GM19240 (cell line): Measurements from ENCODE around the gene CSNK1G3.
"Not testable (repeated sequence)": the region's sequence is repeated elsewhere in the genome, so short reads cannot be mapped to it uniquely, and the experiment has no call there.

Experiments
- DNase-seq: peaks from one replicate; pipeline ENCODE4 v3.0.0; 2011; ENCODE audit warnings: low spot score; ENCODE audit not compliant: insufficient read length

The CSNK1G3 gene

DNA sequence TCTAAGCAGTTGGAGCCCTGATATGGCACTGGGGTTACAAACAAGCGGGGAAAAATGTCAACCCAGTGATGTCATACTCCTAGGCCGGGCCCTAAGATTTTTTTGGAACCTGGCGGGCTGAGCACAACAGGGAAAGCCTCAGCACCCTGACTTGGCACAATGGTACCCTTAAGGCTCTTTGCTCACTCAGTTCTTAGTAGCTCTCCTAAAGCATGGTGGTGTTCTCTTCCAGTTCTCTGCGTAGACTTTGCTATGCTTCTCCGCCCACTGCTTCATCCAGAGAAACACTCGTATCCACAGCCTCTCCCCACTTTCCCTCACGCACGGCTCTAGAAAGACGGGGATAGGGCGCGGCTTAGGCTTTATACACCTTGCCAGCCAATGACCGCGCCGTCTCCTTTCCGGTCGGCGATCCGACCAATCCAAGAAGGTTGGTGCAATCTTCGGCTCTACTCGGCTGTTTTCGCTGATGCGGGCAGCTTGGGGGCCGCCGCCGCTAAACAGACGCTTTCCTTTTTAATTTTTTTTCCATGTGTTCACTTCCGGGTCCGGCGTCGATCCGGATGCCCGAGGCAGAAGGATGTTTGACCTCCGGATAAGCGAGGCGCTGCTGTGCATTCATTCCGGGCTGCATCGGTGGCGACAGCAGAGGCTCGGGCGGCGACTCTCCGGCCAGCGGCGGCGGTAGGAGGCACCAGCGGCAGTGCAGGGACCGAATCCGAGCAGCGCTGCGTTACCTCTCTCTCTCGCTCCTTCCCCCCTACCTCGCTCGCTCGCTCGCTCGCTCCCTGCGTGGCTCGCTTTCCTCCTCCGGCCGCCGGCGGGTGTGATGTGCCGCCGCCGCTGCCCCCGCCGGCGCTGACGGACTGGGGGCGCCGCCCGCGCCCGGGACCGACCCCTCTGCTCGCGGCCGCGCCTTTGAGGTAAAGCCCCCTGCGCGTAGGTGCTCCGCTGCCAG lies at the start of gene CSNK1G3:
Gene CSNK1G3 (plus strand): TSS at position 530 of the 958 bp plus-strand sequence. CDS start 33,487 bp downstream, outside the sequence.
- peak; percentile 85 for DNase-seq

DNA sequence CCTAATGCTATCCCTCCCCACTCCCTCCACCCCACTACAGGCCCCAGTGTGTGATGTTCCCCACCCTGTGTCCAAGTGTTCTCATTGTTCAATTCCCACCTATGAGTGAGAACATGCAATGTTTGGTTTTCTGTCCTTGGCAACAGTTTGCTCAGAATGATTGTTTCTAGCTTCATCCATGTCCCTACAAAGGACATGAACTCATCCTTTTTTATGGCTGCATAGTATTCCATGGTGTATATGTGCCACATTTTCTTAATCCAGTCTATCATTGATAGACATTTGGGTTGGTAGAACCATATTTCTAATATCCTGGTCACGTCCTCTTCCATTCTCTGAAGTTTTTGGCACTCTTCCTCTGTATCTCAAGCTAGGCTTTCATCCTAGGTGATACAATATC lies 45.1 kb upstream of the CSNK1G3 start:
- not testable (repeated sequence) for DNase-seq

DNA sequence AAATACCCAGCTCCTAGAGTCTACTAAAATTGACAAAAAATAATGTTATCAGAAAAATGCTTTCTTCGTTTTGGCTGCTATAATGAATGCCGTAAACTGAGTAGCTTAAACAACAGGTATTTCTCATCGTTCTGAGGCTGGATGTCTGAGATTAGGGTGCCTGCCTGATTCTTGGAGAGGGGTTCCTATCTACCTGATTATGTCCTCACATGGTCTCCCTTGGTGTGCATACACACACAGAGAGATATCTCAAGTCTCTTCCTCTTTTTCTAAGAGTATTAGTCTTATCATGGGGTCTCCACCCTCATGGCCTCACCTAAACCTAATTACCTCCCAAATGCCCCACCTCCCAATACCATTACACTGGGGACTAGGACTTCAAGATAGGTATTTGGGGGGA lies 40.6 kb upstream of the CSNK1G3 start:
- DNase-seq = no peak

DNA sequence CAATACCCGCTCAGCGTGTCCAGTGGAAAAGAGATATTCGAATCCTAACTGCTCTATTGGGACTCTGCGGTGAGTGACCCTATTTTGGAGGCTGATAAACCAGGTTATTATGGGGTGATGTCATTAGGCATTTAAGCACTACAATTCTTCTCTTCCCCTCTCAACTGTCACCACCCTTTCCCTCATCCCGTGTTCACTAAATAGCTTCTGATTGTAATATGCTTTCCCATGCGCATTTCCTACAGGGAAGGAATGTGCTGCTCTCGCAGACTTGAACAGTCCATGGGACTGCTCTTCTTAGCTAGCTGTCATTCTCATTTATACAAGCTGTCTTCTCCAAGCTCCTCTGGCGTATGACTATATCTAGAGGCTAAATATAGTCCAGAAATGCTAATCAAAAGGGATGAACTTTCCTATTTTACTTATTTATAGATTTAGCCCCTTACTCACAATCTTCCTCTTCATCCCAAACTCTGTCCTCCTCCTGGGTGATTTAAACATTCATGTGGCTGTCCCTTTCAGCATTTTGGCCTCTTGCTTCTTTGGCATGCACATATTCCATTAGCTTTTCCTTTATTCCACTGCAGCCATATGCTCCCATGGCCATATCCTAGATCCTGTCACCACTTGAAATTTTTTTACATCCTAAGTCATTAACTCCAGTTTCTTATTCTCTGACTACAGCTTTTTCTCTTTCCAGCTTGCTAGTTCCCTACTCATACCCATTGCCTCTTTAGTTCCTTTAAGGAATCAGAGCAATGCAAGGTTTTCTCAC lies 39.6 kb upstream of the CSNK1G3 start:
- no peak for DNase-seq

DNA sequence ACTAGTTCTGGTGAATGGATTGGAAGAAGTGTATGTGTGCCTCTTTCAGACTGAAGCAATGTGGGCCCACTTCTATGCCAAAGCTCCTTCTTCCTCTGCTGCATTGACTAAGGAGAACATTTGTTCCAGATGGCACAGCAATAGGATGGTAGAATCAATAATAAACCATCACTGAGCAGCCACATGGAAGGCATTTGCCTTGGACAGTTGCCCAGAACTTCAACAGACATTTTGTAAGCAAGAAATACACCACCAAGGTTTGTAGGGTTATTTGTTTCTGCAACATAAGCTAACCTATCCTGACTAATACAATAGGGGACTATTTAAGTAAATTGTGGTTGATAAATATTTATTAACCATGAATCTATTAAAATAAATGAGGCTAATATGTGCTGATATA lies 37.7 kb upstream of the CSNK1G3 start:
- no peak for DNase-seq

DNA sequence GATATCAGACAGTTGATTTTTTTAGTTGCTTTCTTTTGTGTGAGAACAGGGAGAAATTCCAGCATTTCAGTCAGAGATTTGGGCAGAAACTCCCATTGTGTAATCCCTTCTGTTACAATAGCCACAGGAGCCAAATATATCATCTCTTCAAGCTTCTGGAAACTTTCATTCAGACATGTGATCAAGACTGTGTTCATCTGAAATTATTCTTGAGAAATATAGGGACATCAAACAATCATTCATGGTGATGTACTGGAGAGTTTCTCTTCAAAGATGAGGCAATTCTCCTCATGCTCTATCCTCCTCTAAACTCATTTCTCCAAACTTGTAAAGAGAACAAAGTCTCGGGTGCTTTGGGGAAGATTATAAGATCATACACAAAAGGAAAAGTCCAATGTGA lies 35.2 kb upstream of the CSNK1G3 start:
- DNase-seq = no peak

DNA sequence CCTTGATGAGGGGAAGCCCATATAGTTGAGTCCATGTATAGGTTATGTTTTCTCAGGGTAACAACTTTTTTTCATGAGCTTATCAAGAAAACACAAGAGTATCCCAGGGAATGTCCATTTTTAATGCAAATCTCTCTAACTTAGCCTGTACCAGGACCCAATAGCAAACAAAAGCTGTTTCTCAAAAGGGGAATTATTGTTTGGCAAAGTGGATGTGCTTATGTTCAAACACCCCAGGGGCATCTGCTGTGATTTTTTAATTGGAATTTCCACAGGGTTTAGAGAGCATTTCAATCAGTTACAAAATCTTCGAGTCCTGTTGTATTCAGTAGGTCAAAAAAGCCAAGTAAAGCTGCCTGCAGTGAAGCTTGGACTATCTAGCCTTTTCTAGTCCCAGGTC lies 33.4 kb upstream of the CSNK1G3 start:
- DNase-seq = no peak

DNA sequence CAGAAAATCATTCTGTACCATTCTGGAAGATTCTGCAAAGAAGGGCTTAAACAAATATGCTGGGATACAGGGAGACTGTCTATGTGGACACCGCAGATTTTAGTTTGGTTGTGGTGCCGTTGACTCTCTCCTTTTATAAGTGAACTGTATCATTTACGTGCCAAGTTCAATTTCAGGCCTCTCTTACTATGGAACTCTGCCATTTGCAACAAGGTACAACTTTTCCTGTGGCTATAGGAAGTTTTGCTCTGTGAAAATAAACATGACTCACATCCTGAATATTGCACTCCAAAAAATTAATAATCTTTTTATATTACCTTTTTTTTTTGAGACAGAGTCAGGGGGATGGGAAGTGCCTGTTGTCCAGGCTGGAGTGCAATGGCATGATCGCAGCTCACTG lies 29.7 kb upstream of the CSNK1G3 start:
- DNase-seq = no peak

DNA sequence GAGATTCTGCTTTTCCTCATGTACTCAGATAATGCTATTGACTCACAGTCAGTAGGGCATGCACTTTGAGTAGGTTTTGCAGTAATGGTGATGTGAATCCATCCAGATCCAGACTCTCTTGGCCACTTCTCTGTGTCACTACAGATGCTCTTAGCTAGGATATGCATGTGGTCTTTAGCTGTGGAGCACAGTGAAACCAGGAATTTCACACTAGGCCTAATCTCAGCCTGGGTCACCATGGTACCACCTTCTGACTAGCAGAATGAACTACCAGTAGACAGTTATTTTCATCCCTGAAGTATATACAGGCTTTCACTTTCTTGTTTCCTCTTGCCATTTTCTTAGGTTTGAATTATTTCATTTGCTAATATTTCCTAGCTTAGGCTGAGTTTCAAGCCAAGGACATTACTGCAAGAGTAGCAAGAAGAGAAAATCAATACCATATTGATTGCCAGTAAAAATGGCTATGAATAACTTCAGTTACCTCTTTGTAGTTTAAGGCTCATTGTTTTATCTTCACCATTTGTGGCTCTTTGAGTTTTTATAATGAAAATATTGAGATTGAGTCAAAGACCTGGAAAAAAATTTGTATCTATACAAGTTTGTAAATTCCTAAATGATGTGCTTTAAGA lies 28.4 kb upstream of the CSNK1G3 start:
- no peak for DNase-seq

DNA sequence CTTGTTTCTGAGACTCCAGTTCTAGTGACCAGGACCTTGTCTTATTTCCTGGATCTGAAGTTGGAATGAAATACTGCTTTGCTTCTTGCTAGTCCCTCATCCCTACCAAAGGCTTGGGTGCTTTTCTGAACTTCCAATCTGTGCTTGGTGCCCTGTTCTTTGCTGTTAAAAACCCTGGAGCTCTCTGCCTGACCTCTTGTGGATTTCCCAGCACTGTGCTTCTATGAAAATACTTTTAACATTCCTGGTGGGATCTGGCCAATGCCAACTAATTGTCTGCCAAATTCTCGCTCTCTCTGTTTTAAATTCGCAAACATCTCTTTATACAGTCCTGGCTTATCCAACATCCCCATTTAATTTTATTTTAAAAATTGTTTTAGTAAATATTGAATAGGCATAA lies 26.7 kb upstream of the CSNK1G3 start:
- no peak for DNase-seq

DNA sequence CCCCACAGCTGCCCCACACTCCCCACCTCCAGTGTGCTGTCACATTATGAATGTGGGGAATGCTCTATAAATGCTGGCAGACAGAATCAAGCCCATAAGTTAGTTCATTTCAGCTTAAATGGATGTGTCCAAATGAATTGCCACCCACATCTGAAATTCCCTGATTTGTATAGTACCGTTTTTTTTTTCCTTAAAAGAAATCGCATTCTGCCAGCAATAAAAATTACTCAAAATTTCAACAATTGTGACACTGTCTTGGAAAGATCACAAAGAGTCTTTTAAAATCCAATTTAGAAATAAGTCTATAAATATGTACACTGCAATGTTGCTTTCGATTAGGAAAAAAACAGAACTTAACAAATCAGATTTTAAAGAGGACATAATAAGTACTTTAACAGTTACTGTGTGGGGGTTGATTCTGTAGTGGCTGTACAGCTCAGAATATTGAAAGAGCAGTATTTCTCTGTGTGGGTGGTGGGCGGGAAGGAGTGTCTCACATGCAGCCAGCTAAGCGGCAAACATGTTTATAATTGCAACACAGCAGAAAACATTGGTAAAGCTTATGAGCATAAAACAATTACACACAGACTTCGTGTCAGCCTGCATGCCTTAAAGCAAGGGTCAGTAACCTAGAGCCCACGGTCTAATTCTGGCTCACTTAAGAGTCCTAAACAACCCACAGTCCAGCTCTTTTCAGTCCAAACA lies 24.9 kb upstream of the CSNK1G3 start:
- DNase-seq = no peak

DNA sequence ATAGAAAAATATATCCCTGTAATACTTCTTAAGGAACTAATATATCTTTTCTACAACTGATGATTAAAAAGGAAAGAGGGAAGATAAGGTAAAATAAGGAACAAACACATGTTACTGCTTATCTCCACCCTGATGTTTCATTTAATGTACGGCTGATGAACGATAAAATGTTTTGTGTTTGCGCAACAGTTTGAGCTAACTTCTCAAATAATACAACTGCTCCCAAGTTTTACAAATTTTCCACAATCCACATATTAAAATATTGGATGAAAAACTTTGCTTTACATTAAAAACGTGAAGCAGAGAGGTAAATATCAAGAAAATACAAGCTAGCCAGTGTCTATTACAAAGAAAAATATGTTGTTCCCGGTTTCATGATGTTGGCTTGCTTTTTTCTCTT lies 21.0 kb upstream of the CSNK1G3 start:
- DNase-seq = no peak

DNA sequence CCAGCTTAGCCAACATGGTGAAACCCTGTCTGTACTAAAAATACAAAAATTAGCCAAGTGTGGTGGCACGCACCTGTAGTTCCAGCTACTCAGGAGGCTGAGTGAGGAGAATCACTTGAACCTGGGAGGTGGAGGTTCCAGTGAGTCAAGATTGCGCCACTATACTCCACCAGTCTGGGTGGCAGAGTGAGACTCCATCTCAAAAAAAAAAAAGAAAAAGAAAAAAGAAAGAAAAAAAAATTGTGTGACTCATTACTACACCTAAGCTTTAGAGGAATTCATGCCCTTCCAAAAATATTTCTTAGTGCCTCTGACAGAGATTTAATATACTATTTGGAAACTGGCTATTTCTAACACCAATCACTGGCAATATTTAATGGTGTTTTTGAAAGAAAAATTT lies 16.8 kb upstream of the CSNK1G3 start:
- not testable (repeated sequence) for DNase-seq

DNA sequence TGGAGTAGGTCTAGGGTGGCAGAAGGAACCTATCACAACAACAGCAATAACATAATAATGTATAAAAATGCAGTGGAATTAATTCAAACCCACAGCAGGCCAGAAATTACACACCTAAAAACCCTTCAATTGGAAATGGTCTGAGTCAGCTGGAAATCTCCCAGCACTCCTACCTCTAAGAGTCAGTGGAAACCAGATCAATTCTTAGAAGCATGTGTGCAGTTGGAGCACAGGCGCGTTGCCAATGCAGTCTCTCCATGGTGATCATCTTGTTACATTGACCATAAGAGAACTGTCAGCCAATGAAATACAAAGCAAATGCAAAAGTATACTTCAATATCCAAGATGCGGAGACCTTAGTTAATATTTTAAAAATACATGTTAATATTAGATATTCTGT lies 15.1 kb upstream of the CSNK1G3 start:
- no peak for DNase-seq

DNA sequence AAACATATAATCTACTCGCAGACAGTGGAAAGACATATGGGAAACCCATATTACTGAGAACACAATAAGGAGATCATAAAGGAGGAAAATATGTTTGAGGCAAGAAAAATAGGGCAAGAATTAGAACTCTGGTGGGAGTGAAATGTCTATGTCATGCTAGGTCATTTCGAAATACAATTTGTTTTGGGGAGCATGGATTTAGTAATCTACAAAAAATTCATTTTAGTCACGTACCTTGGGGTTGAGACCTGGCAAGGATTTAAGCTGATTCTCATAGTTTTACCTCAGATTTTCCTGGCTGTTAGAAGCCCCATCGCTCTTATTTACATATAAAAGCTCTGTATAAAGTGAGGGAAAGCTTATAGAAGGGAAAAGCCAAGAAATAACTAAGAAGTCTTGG lies 11.5 kb upstream of the CSNK1G3 start:
- DNase-seq = no peak

DNA sequence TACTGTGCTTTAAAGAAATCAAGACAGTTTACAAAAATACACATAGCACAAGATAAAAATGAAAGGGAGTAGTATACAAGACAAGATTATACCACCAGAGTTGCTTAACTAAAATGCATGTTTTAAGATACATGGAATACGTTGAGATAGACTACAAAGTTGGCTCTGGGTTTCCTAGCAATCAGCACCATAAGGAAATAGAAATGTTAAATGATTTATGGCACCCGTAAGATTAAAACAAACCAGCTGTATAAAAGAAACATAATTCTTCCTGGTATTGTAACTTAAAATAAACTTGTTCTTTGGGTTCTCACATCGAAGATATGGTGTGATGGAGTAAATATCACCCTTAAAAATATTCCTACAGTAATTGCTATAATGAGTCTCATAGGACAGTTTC lies 9.9 kb upstream of the CSNK1G3 start:
- no peak for DNase-seq

DNA sequence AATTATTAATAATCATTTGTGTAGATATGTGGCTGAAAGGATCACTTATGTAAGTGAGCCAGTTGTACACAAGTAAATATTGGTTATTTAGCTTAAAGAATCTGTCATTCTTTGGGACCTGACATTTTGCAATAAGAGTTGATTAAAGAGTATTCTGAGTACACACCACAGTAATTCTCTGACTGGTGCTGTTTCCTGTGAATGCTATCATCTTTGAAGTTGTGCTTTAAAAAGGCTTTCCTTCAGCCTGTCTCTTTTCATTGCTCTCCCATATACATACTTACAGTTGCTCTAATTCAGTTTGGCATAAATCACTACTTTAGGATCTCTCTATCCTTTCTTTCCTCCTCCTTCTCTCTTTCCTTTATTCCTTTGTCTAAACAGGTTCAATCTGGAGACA lies 8.7 kb upstream of the CSNK1G3 start:
- no peak for DNase-seq

DNA sequence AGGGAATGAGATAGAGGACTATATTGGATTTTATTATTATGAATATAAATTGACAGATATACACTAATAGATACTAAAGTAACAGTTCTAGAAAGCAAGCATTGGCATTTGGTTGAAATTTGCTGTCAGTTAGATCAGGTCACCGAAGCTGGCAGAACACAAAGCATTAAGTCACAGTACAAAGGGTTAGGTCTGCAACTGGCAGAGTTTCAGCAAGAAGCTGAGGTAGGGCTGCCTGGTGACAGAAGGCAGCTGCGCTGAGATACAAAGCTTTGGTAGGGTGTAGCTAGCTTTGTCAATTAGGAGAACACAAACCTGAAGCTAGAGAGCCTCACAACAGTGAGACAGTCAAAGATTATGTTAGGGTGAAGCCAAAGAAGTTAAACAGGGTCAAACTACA lies 6.3 kb upstream of the CSNK1G3 start:
- no peak for DNase-seq

DNA sequence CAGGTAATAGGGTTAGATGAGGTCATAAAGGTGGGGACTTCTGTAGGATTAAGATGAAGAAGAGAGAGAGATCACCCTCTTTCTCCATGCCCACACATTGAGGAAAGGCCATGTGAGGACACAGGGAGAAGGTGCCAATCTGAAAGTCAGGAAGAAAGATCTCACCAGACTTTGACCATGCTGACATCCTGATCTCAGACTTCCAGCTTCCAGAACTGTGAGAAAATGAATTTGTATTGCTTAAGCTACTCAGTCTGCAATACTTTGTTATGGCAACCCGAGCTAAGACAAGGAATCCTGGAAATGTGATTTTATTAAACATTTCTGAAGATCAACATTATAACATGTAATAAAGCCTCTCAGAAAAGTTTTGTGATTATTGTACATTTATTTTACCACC lies 3.5 kb upstream of the CSNK1G3 start:
- DNase-seq = no peak

DNA sequence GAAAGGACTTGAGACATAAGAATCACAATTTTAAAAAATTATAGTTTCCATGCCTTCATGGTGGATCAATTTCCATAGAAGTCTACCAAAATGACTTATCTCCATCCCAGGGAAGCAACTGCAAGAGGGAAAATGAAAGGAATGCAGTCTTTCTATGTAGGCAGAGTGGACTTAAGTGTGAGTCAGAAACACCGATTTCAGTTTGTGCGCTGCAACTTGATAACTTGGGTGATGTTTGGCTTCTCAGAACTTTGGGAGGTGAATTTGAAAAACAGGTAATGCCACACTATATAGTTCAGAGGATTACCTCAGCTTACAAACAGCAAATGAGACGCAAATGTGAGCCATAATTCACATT lies 708 bp upstream of the CSNK1G3 start:
- DNase-seq = no peak

DNA sequence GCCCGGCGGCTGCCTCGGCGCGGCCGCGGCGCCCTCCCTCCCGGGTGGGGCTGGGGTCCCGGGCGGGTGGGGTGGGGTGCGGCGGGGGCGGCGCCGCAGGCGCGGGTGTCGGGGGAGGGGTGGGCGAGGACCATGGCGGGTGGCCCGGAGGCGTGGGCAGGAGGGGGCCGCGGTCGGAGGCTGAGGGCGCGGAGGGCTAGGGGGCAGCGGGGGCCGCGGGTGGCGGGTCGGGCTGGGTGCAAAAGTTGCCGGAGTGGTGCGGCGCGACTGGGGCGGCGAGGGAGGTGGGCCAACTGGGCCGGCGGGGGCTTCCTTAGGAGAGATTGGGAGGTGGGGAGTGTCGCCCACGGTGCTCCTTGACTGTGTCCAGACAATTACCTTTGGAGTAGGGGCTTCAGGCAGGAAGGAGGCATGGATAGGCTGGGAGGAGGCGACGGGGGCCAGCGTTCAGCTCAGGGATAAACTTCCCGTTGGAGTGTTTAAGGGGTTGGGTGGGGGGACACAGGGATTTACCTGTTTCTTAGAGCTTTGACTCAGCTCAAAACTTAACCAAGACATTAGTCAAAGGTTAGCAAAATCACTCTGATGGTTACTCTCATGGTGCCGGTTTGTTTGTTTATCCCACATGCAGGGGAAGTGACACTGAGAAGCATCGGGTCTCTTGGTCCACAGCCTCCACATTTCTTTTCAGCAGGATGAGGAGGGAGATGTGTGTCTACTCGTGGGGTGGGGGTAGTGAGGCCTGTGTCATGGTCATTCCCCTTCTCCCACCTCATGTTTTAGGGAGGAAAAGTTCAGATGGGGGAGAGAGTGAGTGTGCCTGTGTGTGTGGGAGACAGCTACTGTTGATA lies 859 bp downstream of the CSNK1G3 start:
- no peak for DNase-seq
